ENCODE data around the gene UCHL5. TPM values are rescaled to one million over a fixed set of nuclear protein-coding genes. Genes with fewer than 3 reads are reported as not detected.
"Not testable (repeated sequence)": the region's sequence is repeated elsewhere in the genome, so short reads cannot be mapped to it uniquely, and the experiment has no call there.

UCHL5 gene
- total RNA-seq, 2 experiments from 2014 or later = 28.6 to 82.5 TPM

- Histone ChIP-seq H4K20me1 (ENCODE audit: insufficient read depth, low read length) (peaks cover 29% of the 10 kb centered on the region), H3K79me2 (ENCODE audit: insufficient read depth, low read depth, low read length) (peaks cover 96% of the 10 kb centered on the region), H2AFZ (ENCODE audit: low read length) (peak overlapping the region; percentile 92), H3K4me1 (ENCODE audit: insufficient read depth, low read length, poor library complexity, severe bottlenecking) (peaks cover 37% of the 10 kb centered on the region), H3K9me3 (ENCODE audit: low read length) (peaks cover 8% of the 10 kb centered on the region; the same call in 1 of the 2 replicates), H3K27ac (ENCODE audit: low read depth, low read length, poor library complexity, severe bottlenecking) (peak overlapping the region; percentile 82), H3K9me2 (ENCODE audit: insufficient read depth, low read length) (no peaks in the 10 kb centered on the region), H3K4me2 (ENCODE audit: low read length) (peak overlapping the region; percentile 84), H3K36me3 (ENCODE audit: insufficient read depth, low read length) (peaks cover 35% of the 10 kb centered on the region), H3K4me3 (ENCODE audit: low read depth, low read length, poor library complexity, severe bottlenecking) (peak overlapping the region; percentile 100)
- ChIA-PET CTCF (ENCODE audit: unreplicated experiment) (no interaction called here), POLR2A (interaction anchor here (0.5 to 0.7 kb wide), 4 partner anchors 32 to 1402 kb away, joined by 3 to 7 read pairs (median 3); no protein-coding TSS in a partner anchor)
- intact Hi-C loops (cut with micrococcal nuclease; ENCODE audit: unreplicated experiment) = no loop called here
- TF ChIP-seq EZH2phosphoT487 (IDR thresholded peaks at IDR 0.05; ENCODE audit: borderline replicate concordance, low read depth, low read length) = no peak
- TF ChIP-seq, protein P1, sequence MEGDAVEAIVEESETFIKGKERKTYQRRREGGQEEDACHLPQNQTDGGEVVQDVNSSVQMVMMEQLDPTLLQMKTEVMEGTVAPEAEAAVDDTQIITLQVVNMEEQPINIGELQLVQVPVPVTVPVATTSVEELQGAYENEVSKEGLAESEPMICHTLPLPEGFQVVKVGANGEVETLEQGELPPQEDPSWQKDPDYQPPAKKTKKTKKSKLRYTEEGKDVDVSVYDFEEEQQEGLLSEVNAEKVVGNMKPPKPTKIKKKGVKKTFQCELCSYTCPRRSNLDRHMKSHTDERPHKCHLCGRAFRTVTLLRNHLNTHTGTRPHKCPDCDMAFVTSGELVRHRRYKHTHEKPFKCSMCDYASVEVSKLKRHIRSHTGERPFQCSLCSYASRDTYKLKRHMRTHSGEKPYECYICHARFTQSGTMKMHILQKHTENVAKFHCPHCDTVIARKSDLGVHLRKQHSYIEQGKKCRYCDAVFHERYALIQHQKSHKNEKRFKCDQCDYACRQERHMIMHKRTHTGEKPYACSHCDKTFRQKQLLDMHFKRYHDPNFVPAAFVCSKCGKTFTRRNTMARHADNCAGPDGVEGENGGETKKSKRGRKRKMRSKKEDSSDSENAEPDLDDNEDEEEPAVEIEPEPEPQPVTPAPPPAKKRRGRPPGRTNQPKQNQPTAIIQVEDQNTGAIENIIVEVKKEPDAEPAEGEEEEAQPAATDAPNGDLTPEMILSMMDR (conservative IDR thresholded peaks at IDR 0.05; ENCODE audit: low read length) = no peak
- BruUV-seq (replicated peaks) = no TSS peak
- no peak for DNase-seq (ENCODE audit: low spot score)
Observed at GRCh38 chr1:193060115-193060403, 899 bp upstream of the UCHL5 start.

DNA sequence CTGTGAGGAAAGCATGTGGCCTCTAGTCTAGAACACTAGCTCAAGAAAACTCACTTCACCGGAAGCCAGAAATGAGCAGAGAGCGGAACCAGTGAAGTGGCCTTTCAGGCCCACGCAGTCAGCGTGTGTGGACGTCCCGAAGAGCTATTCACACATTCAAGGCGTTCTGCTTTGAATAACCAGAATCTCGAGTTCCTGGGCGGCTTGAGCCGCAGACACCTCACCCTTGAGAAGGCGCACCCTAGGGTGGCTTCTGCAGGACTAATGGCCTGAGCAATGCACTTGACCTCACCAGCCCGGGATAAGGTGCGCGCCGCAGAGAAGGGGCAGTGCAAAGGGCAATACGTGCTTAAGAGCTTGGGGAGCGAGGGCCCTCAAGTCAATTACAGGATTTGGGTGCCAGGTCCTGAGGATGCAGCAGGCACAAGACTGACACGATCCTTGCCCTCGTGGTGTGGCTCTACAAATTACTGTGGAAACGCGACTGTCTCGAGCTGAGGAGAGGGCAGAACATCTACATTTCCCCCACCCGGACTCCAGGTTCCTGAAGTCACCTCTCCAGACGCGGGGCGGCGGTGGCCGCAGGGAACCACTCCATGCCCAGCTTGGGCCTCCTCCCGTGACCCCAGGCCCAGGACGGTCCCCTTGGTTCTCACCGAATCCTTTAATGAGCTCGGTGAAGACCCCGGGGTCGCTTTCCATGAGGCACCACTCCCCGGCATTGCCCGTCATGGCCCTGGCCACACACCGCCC lies 455 bp downstream of the UCHL5 start:
- Histone ChIP-seq H3K4me2 (ENCODE audit: low read length) (peak overlapping the region; percentile 84), H3K27ac (ENCODE audit: low read depth, low read length, poor library complexity, severe bottlenecking) (peak overlapping the region; percentile 82), H4K20me1 (ENCODE audit: insufficient read depth, low read length) (peaks cover 31% of the 10 kb centered on the region), H3K79me2 (ENCODE audit: insufficient read depth, low read depth, low read length) (peaks cover 96% of the 10 kb centered on the region), H3K36me3 (ENCODE audit: insufficient read depth, low read length) (peaks cover 45% of the 10 kb centered on the region), H3K4me3 (ENCODE audit: low read depth, low read length, poor library complexity, severe bottlenecking) (peak overlapping the region; percentile 100), H3K9me2 (ENCODE audit: insufficient read depth, low read length) (no peaks in the 10 kb centered on the region), H3K4me1 (ENCODE audit: insufficient read depth, low read length, poor library complexity, severe bottlenecking) (peaks cover 42% of the 10 kb centered on the region), H3K9me3 (ENCODE audit: low read length) (peaks cover 8% of the 10 kb centered on the region; the same call in 1 of the 2 replicates), H2AFZ (ENCODE audit: low read length) (peak overlapping the region; percentile 16; the same call in 1 of the 2 replicates)
- CTCF ChIA-PET (ENCODE audit: unreplicated experiment) = interaction anchor here (0.7 to 1.3 kb wide), 3 partner anchors 9 to 46 kb away, joined by 3 to 4 read pairs (median 3); partner anchors contain the start of gene GLRX2
- POLR2A ChIA-PET = interaction anchor here (0.6 to 3.2 kb wide), 30 partner anchors 9 to 1434 kb away, joined by 3 to 19 read pairs (median 4); partner anchors contain the start of genes GLRX2 and RGS2
- intact Hi-C loops (cut with micrococcal nuclease; ENCODE audit: unreplicated experiment) = loop anchor here (1.0 to 5.0 kb wide), 5 partner anchors 47 to 1164 kb away; partner anchors contain the start of genes CDC73, GLRX2 and RGS2
- TF ChIP-seq, protein P1 (conservative IDR thresholded peaks at IDR 0.05; ENCODE audit: low read length) = no peak
- no peak for TF ChIP-seq EZH2phosphoT487 (IDR thresholded peaks at IDR 0.05; ENCODE audit: borderline replicate concordance, low read depth, low read length)
- DNase-seq (ENCODE audit: low spot score) = peak; percentile 76
- BruUV-seq (replicated peaks) = TSS peak; percentile 54

GRCh38 chr1:193054169-193054675 lies 4.9 kb downstream of the UCHL5 start:
- Histone ChIP-seq H3K9me3 (ENCODE audit: low read length) (no peaks in the 10 kb centered on the region), H4K20me1 (ENCODE audit: insufficient read depth, low read length) (peaks cover 23% of the 10 kb centered on the region), H3K36me3 (ENCODE audit: insufficient read depth, low read length) (peaks cover 54% of the 10 kb centered on the region), H3K27ac (ENCODE audit: low read depth, low read length, poor library complexity, severe bottlenecking) (no peak overlapping the region), H3K4me2 (ENCODE audit: low read length) (no peak overlapping the region), H3K9me2 (ENCODE audit: insufficient read depth, low read length) (no peaks in the 10 kb centered on the region), H3K4me3 (ENCODE audit: low read depth, low read length, poor library complexity, severe bottlenecking) (no peak overlapping the region), H3K4me1 (ENCODE audit: insufficient read depth, low read length, poor library complexity, severe bottlenecking) (peaks cover 29% of the 10 kb centered on the region), H2AFZ (ENCODE audit: low read length) (no peak overlapping the region), H3K79me2 (ENCODE audit: insufficient read depth, low read depth, low read length) (peaks cover 89% of the 10 kb centered on the region)
- no peak for DNase-seq (ENCODE audit: low spot score)
- ChIA-PET CTCF (ENCODE audit: unreplicated experiment) (no interaction called here), POLR2A (no interaction called here)
- TF ChIP-seq, protein P1 (conservative IDR thresholded peaks at IDR 0.05; ENCODE audit: low read length) = no peak
- TF ChIP-seq EZH2phosphoT487 (IDR thresholded peaks at IDR 0.05; ENCODE audit: borderline replicate concordance, low read depth, low read length) = no peak
- intact Hi-C loops (cut with micrococcal nuclease; ENCODE audit: unreplicated experiment) = no loop called here
- no TSS peak for BruUV-seq (replicated peaks)

DNA sequence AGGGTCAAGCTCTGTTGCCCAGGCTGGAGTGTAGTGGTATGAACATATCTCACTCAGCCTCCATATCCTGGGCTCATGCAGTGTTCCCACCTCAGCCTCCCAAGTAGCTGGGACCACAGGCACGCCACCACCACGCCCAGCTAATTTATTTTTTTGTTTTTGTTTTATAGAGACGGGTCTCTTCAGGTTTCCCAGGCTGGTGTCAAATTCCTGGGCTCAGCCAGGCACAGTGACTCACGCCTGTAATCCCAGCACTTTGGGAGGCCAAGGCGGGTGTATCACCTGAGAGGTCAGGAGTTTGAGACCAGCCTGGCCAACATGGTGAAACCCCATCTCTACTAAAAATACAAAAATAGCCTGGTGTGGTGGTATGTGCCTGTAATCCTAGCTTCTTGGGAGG lies 10.2 kb downstream of the UCHL5 start:
- DNase-seq (ENCODE audit: low spot score); H3K9me2 ChIP-seq (ENCODE audit: insufficient read depth, low read length); H3K4me3 ChIP-seq (ENCODE audit: low read depth, low read length, poor library complexity, severe bottlenecking); H3K4me2 ChIP-seq (ENCODE audit: low read length); H3K27ac ChIP-seq (ENCODE audit: low read depth, low read length, poor library complexity, severe bottlenecking); BruUV-seq (replicated peaks); H2AFZ ChIP-seq (ENCODE audit: low read length); H4K20me1 ChIP-seq (ENCODE audit: insufficient read depth, low read length); H3K9me3 ChIP-seq (ENCODE audit: low read length); intact Hi-C loops (cut with micrococcal nuclease; ENCODE audit: unreplicated experiment); H3K4me1 ChIP-seq (ENCODE audit: insufficient read depth, low read length, poor library complexity, severe bottlenecking): not testable (repeated sequence)
- Histone ChIP-seq H3K36me3 (ENCODE audit: insufficient read depth, low read length) (peaks cover 77% of the 10 kb centered on the region), H3K79me2 (ENCODE audit: insufficient read depth, low read depth, low read length) (peaks cover 49% of the 10 kb centered on the region)
- ChIA-PET CTCF (ENCODE audit: unreplicated experiment) (interaction anchor here (1.3 kb wide), 1 partner anchor 10 kb away, joined by 3 read pairs; the partner anchor contains the start of gene UCHL5), POLR2A (interaction anchor here (0.6 to 3.2 kb wide), 3 partner anchors 9 to 371 kb away, joined by 3 to 18 read pairs (median 3); partner anchors contain the start of genes RO60 and UCHL5)
